ENCODE results near the gene MICAL3. TPM values are rescaled to one million over a fixed set of nuclear protein-coding genes. Genes with fewer than 3 reads are reported as not detected.

Gene MICAL3
- total RNA-seq, 1 donor from 2014 or later: 54.8 TPM

- H3K4me3 Mint-ChIP-seq (ENCODE audit: low read depth): no peak overlapping the region
- no peak for DNase-seq (ENCODE audit: low spot score, unreplicated experiment)
- H3K4me1 Mint-ChIP-seq (ENCODE audit: low read depth): peaks cover 12% of the 10 kb centered on the region
- TF ChIP-seq, protein P1, sequence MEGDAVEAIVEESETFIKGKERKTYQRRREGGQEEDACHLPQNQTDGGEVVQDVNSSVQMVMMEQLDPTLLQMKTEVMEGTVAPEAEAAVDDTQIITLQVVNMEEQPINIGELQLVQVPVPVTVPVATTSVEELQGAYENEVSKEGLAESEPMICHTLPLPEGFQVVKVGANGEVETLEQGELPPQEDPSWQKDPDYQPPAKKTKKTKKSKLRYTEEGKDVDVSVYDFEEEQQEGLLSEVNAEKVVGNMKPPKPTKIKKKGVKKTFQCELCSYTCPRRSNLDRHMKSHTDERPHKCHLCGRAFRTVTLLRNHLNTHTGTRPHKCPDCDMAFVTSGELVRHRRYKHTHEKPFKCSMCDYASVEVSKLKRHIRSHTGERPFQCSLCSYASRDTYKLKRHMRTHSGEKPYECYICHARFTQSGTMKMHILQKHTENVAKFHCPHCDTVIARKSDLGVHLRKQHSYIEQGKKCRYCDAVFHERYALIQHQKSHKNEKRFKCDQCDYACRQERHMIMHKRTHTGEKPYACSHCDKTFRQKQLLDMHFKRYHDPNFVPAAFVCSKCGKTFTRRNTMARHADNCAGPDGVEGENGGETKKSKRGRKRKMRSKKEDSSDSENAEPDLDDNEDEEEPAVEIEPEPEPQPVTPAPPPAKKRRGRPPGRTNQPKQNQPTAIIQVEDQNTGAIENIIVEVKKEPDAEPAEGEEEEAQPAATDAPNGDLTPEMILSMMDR (IDR thresholded peaks at IDR 0.05; ENCODE audit: unreplicated experiment): no peak
- no peaks in the 10 kb centered on the region for H3K36me3 Mint-ChIP-seq (ENCODE audit: insufficient read depth)
- H3K27me3 Mint-ChIP-seq: no peaks in the 10 kb centered on the region
- no peak overlapping the region for H3K27ac Mint-ChIP-seq
- no peaks in the 10 kb centered on the region for H3K9me3 Mint-ChIP-seq (ENCODE audit: low read depth)
Measured at GRCh38 chr22:17965538-17966402, 58.6 kb downstream of the MICAL3 start.

GRCh38 chr22:17964643-17965042, 59.7 kb downstream of the MICAL3 start:
- Mint-ChIP-seq H3K27ac (no peak overlapping the region), H3K4me1 (ENCODE audit: low read depth) (peaks cover 10% of the 10 kb centered on the region), H3K36me3 (ENCODE audit: insufficient read depth) (no peaks in the 10 kb centered on the region)

DNA sequence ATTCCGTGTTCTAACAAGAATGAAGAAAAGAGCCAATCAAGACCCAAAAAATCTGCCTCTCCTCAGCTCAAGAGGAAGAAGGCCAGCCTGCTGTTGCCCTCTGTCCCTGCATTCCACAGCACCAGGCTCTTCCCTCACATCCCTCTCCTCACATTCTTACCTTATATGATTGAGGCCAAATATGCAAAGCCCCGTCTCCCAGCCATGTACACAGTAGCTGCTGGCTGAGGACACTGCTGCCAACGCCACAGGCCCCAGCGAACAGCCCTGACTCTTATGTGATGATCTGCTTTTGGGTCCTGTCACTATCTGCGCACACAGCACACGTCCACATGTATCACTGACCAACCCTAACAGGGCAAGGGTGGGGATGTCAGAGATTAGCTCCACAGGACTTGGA, 60.2 kb downstream of the MICAL3 start:
- Mint-ChIP-seq H3K4me1 (ENCODE audit: low read depth) (peaks cover 10% of the 10 kb centered on the region), H3K36me3 (ENCODE audit: insufficient read depth) (no peaks in the 10 kb centered on the region), H3K27ac (peak overlapping the region; percentile 74), H3K27me3 (no peaks in the 10 kb centered on the region), H3K9me3 (ENCODE audit: low read depth) (no peaks in the 10 kb centered on the region), H3K4me3 (ENCODE audit: low read depth) (no peak overlapping the region)
- TF ChIP-seq, protein P1 (IDR thresholded peaks at IDR 0.05; ENCODE audit: unreplicated experiment): no peak
- DNase-seq (ENCODE audit: low spot score, unreplicated experiment): no peak

More at GRCh38 chr22:17964643-17965042, 59.7 kb downstream of the MICAL3 start:
- no peak overlapping the region for H3K4me3 Mint-ChIP-seq (ENCODE audit: low read depth)
- no peaks in the 10 kb centered on the region for H3K9me3 Mint-ChIP-seq (ENCODE audit: low read depth)
- H3K27me3 Mint-ChIP-seq: no peaks in the 10 kb centered on the region
- TF ChIP-seq, protein P1 (IDR thresholded peaks at IDR 0.05; ENCODE audit: unreplicated experiment): no peak
- no peak for DNase-seq (ENCODE audit: low spot score, unreplicated experiment)

- H3K4me3 Mint-ChIP-seq (ENCODE audit: low read depth): no peak overlapping the region
- H3K27ac Mint-ChIP-seq: no peak overlapping the region
- H3K4me1 Mint-ChIP-seq (ENCODE audit: low read depth): peaks cover 10% of the 10 kb centered on the region
Measured at GRCh38 chr22:17963015-17963414, 61.3 kb downstream of the MICAL3 start.

DNA sequence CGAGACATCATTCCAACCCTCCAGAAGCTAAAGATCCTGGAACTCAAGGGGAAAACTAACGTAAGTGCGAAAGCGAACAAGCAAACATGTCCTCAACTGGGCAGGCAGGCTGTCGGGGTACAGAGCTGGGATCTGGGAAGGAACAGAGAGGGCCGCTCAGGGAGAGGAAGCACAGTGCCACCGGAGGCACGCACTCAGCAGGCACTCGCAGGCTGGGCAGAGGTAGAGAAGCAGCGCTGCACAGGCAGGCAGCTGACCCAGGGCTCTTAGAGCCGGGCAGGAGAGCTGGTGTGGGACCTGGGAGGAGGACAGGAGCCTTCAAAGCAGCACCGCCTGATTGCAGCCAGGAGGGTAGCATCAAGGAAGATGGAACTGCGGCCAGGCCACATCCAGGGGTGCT, 62.2 kb downstream of the MICAL3 start:
- no peaks in the 10 kb centered on the region for H3K9me3 Mint-ChIP-seq (ENCODE audit: low read depth)
- peak overlapping the region; percentile 3 for H3K27ac Mint-ChIP-seq
- TF ChIP-seq, protein P1 (IDR thresholded peaks at IDR 0.05; ENCODE audit: unreplicated experiment): no peak
- H3K4me3 Mint-ChIP-seq (ENCODE audit: low read depth): no peak overlapping the region
- no peaks in the 10 kb centered on the region for H3K27me3 Mint-ChIP-seq
- H3K4me1 Mint-ChIP-seq (ENCODE audit: low read depth): peaks cover 10% of the 10 kb centered on the region
- no peaks in the 10 kb centered on the region for H3K36me3 Mint-ChIP-seq (ENCODE audit: insufficient read depth)
- DNase-seq (ENCODE audit: low spot score, unreplicated experiment): no peak

More at GRCh38 chr22:17963015-17963414, 61.3 kb downstream of the MICAL3 start:
- DNase-seq (ENCODE audit: low spot score, unreplicated experiment): no peak
- H3K9me3 Mint-ChIP-seq (ENCODE audit: low read depth): no peaks in the 10 kb centered on the region
- H3K36me3 Mint-ChIP-seq (ENCODE audit: insufficient read depth): no peaks in the 10 kb centered on the region
- no peaks in the 10 kb centered on the region for H3K27me3 Mint-ChIP-seq
- TF ChIP-seq, protein P1 (IDR thresholded peaks at IDR 0.05; ENCODE audit: unreplicated experiment): no peak
